ENCODE data around the gene FFAR3.

DNA sequence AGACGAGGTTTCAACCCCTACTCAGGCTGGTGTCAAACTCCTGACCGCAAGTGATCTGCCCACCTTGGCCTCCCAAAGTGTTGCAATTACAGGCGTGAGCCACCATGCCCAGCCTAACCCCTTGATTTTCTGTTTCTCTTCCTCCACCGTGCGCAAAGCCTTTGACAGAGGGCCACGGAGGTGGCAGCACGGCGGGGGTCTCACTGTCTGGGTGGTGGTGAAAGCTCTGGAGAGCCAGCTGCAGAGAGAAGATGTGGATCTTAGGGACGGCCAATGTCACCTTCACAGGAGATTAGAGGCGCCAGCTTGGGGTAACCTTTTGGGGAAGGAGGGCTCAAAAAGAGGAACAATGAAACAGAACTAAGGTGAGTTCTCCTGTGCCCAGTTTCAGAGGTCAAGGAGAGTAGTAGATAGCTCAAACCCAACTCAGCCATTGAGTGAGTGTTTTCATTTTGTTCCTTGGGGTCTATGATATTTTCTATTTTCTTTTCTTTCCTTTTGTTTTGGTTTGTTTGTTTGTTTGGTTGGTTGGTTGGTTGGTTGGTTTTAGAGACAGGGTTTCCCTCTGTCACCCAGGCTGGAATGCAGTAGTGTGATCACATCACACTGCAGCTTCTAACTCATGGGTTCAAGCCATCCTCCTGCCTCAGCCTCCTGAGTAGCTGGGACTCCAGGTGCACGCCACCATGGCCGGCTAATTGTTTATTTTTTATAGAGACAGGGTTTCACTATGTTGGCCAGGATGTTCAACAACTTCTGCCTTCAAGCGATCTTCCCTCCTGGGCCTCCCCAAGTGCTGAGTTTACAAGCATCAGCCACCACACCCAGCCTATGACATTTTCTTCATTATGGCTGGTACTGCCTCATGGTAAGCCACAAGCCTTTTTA is 50.3 kb downstream of the FFAR3 start:
- TF ChIP-seq, protein P1, sequence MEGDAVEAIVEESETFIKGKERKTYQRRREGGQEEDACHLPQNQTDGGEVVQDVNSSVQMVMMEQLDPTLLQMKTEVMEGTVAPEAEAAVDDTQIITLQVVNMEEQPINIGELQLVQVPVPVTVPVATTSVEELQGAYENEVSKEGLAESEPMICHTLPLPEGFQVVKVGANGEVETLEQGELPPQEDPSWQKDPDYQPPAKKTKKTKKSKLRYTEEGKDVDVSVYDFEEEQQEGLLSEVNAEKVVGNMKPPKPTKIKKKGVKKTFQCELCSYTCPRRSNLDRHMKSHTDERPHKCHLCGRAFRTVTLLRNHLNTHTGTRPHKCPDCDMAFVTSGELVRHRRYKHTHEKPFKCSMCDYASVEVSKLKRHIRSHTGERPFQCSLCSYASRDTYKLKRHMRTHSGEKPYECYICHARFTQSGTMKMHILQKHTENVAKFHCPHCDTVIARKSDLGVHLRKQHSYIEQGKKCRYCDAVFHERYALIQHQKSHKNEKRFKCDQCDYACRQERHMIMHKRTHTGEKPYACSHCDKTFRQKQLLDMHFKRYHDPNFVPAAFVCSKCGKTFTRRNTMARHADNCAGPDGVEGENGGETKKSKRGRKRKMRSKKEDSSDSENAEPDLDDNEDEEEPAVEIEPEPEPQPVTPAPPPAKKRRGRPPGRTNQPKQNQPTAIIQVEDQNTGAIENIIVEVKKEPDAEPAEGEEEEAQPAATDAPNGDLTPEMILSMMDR (conservative IDR thresholded peaks at IDR 0.05 in 1 of 2, IDR thresholded peaks at IDR 0.05 in 1 of 2; ENCODE audit: extremely low read depth in 1 of 2, insufficient read depth in 1 of 2, low read depth in 1 of 2, low read length in 2 of 2) = no peak
- TF ChIP-seq EZH2 (IDR thresholded peaks at IDR 0.05; ENCODE audit: borderline replicate concordance, low read length) = no peak
